H9 (cell line): Measurements from ENCODE around the gene TSNAXIP1. TPM values are rescaled to one million over a fixed set of nuclear protein-coding genes. Genes with fewer than 3 reads are reported as not detected.

Experiments used
- DNase-seq: peaks from one replicate; pipeline ENCODE4 v3.0.0-alpha.2; 2017
- H2AFZ ChIP-seq: one replicate; pipeline ENCODE4 v1.6.1; 2013; ENCODE audit warnings: mild to moderate bottlenecking, low read length, control low read depth, moderate library complexity
- H2AK5ac ChIP-seq: 2 replicates; pipeline ENCODE4 v1.6.1; 2013; ENCODE audit warnings: low read length, control low read depth, mixed read lengths; ENCODE audit not compliant: insufficient read length
- H2BK120ac ChIP-seq: one replicate; pipeline ENCODE4 v1.6.1; 2013; ENCODE audit warnings: low read depth, mild to moderate bottlenecking, low read length, control low read depth, inconsistent platforms; ENCODE audit not compliant: poor library complexity, severe bottlenecking
- H2BK12ac ChIP-seq: 2 replicates; pipeline ENCODE4 v1.6.1; 2013; ENCODE audit warnings: low read length, control low read depth, mixed read lengths, low read depth; ENCODE audit not compliant: insufficient read length
- H2BK15ac ChIP-seq: 2 replicates; pipeline ENCODE4 v1.6.1; 2013; ENCODE audit warnings: low read depth, low read length, control low read depth
- H2BK20ac ChIP-seq: one replicate; pipeline ENCODE4 v1.6.1; 2013; ENCODE audit warnings: low read depth, mild to moderate bottlenecking, low read length, control low read depth, inconsistent platforms; ENCODE audit not compliant: poor library complexity, severe bottlenecking
- H2BK5ac ChIP-seq: 2 replicates; pipeline ENCODE4 v1.6.1; 2013; ENCODE audit warnings: low read length, control low read depth, mixed read lengths; ENCODE audit not compliant: insufficient read length
- H3K14ac ChIP-seq: 2 replicates; pipeline ENCODE4 v1.6.1; 2013; ENCODE audit warnings: low read length, control low read depth; ENCODE audit not compliant: insufficient read depth
- H3K18ac ChIP-seq: 2 replicates; pipeline ENCODE4 v1.6.1; 2013; ENCODE audit warnings: low read depth, mild to moderate bottlenecking, mixed read lengths, low read length, control low read depth; ENCODE audit not compliant: insufficient read length
- H3K23ac ChIP-seq: 2 replicates; pipeline ENCODE4 v1.6.1; 2013; ENCODE audit warnings: low read length, control low read depth, mixed read lengths, low read depth; ENCODE audit not compliant: insufficient read length
- H3K23me2 ChIP-seq: 2 replicates; pipeline ENCODE4 v1.6.1; 2013; ENCODE audit warnings: low read depth, mild to moderate bottlenecking, mixed read lengths, low read length, control low read depth; ENCODE audit not compliant: insufficient read length, poor library complexity, severe bottlenecking
- H3K27ac ChIP-seq: 2 replicates; pipeline ENCODE4 v1.5.1; 2013; ENCODE audit warnings: low read length, control low read depth, mixed read lengths, low read depth; ENCODE audit not compliant: insufficient read length
- H3K27me3 ChIP-seq: 2 replicates; pipeline ENCODE4 v1.6.1; 2013; ENCODE audit warnings: low read length, control low read depth, inconsistent platforms; ENCODE audit not compliant: insufficient read depth
- H3K4ac ChIP-seq: 2 replicates; pipeline ENCODE4 v1.6.1; 2013; ENCODE audit warnings: low read depth, mild to moderate bottlenecking, control low read depth, inconsistent platforms, low read length, moderate library complexity
- H3K4me1 ChIP-seq: 2 replicates; pipeline ENCODE4 v1.6.1; 2013; ENCODE audit warnings: low read length, control low read depth, inconsistent platforms; ENCODE audit not compliant: insufficient read depth
- H3K4me2 ChIP-seq: 2 replicates; pipeline ENCODE4 v1.6.1; 2013; ENCODE audit warnings: low read length, control low read depth, mixed read lengths; ENCODE audit not compliant: insufficient read length, insufficient read depth
- H3K56ac ChIP-seq: 2 replicates; pipeline ENCODE4 v1.6.1; 2013; ENCODE audit warnings: low read depth, mild to moderate bottlenecking, mixed read lengths, low read length, control low read depth; ENCODE audit not compliant: insufficient read length
- H3K79me1 ChIP-seq: 2 replicates; pipeline ENCODE4 v1.6.1; 2013; ENCODE audit warnings: low read depth, mild to moderate bottlenecking, moderate library complexity, low read length, control low read depth, inconsistent platforms; ENCODE audit not compliant: insufficient read depth, poor library complexity, severe bottlenecking
- H3K79me2 ChIP-seq: 2 replicates; pipeline ENCODE4 v1.6.1; 2013; ENCODE audit warnings: low read length, control low read depth, inconsistent platforms; ENCODE audit not compliant: insufficient read depth
- H3K9ac ChIP-seq: 2 replicates; pipeline ENCODE4 v1.6.1; 2013; ENCODE audit warnings: low read length, control low read depth, mixed read lengths; ENCODE audit not compliant: insufficient read length; ENCODE audit errors: extremely low read depth
- H3K9me3 ChIP-seq: one replicate; pipeline ENCODE4 v1.6.1; 2013; ENCODE audit warnings: low read depth, low read length, inconsistent platforms; ENCODE audit not compliant: control insufficient read depth
- H3T11ph ChIP-seq: one replicate; pipeline ENCODE4 v1.6.1; 2013; ENCODE audit warnings: mild to moderate bottlenecking, low read length, control low read depth, inconsistent platforms
- H4K20me1 ChIP-seq: one replicate; pipeline ENCODE4 v1.6.1; 2013; ENCODE audit not compliant: control insufficient read depth, insufficient read length, insufficient read depth
- H4K5ac ChIP-seq: 2 replicates; pipeline ENCODE4 v1.6.1; 2013; ENCODE audit warnings: low read depth, mild to moderate bottlenecking, mixed read lengths, low read length, control low read depth; ENCODE audit not compliant: insufficient read length
- H4K8ac ChIP-seq: replicated peaks from 2 replicates; pipeline ENCODE4 v1.6.1; 2013; ENCODE audit warnings: low read length, control low read depth, mixed read lengths, low read depth; ENCODE audit not compliant: insufficient read length
- H4K91ac ChIP-seq: 2 replicates; pipeline ENCODE4 v1.6.1; 2013; ENCODE audit warnings: low read depth, mild to moderate bottlenecking, moderate library complexity, mixed read lengths, low read length, control low read depth; ENCODE audit not compliant: insufficient read length
- H3K27ac Mint-ChIP-seq, 3 experiments: 2 replicates in 2 of 3; 3 replicates in 1 of 3; pipeline ENCODE4 v1.8.0; 2020 to 2021; ENCODE audit warnings: mixed read lengths in 3 of 3, mild to moderate bottlenecking in 1 of 3, moderate library complexity in 1 of 3
- H3K27me3 Mint-ChIP-seq: 2 replicates; pipeline ENCODE4 v1.8.0; 2021; ENCODE audit warnings: low read depth, mild to moderate bottlenecking, moderate library complexity, mixed read lengths
- H3K36me3 Mint-ChIP-seq, 3 experiments: 2 replicates in 2 of 3; 3 replicates in 1 of 3; pipeline ENCODE4 v1.8.0; 2020 to 2021; ENCODE audit warnings: low read depth in 3 of 3, mixed read lengths in 3 of 3; ENCODE audit not compliant: insufficient read depth in 1 of 3
- H3K4me1 Mint-ChIP-seq, 2 experiments: 2 replicates each; pipeline ENCODE4 v1.8.0; 2020; ENCODE audit warnings: mixed read lengths in 2 of 2
- H3K4me3 Mint-ChIP-seq, 2 experiments: 2 replicates in 1 of 2; 3 replicates in 1 of 2; pipeline ENCODE4 v1.8.0; 2020 to 2021; ENCODE audit warnings: mild to moderate bottlenecking in 2 of 2, mixed read lengths in 2 of 2, moderate library complexity in 1 of 2
- H3K9me3 Mint-ChIP-seq, 2 experiments: 2 replicates in 1 of 2; 3 replicates in 1 of 2; pipeline ENCODE4 v1.8.0; 2020; ENCODE audit warnings: mild to moderate bottlenecking in 2 of 2, mixed read lengths in 2 of 2, moderate library complexity in 1 of 2
- WGBS: extraction: QIAGEN DNeasy Blood & Tissue Kit; methylation state at CpG from one replicate; pipeline ENCODE4 v1.1.7; 2013; ENCODE audit warnings: missing lambda C conversion rate, low lambda C conversion rate, mixed read lengths; ENCODE audit not compliant: insufficient read length; ENCODE audit errors: extremely low coverage; 5-methylcytosine and 5-hydroxymethylcytosine counted together
- total RNA-seq: library from RNA; stranded (reverse); gene quantifications from 2 replicates; pipeline ENCODE4 v1.2.1, GENCODE V29; 2021
- TF ChIP-seq, protein P1 (sequence below): fragments of 200-600 bp; sonication (generic); conservative IDR thresholded peaks from 3 replicates; pipeline ENCODE4 v1.8.0; 2021; ENCODE audit warnings: antibody characterized with exemption, mild to moderate bottlenecking

TSNAXIP1 gene
- total RNA-seq, 1 experiment from 2014 or later = 1.3 TPM

DNA sequence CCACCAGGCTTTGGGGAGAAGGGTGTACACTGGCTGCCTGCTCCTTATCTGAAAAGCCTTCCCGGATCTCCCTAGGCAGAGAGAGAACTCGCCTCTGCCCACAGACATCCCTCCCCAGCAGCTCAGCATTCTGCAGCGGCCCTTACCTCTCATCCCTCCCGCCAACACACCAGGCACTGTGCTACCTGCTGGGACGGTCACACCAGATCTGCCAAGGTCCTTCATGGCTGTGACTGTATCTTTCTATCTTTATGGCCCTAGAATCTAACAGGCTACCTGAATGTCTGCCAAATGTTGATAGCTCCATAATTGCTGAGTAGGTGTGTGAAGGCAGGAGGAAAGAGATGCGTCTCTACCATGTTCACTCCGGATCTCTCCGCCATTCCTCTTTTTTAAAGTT, 7.9 kb downstream of the TSNAXIP1 start:
- no peak overlapping the region for H3K18ac ChIP-seq
- no peaks in the 10 kb centered on the region; the same call in 1 of the 2 replicates for H3K27me3 ChIP-seq
- no peak overlapping the region for H2BK20ac ChIP-seq

More for the DNA sequence above, 7.9 kb downstream of the TSNAXIP1 start:
- Mint-ChIP-seq H3K27ac (no peak overlapping the region), H3K9me3 (no peaks in the 10 kb centered on the region; a peak in 1 of 5 replicates), H3K36me3 (no peaks in the 10 kb centered on the region), H3K4me3 (no peak overlapping the region), H3K27me3 (peaks cover 1% of the 10 kb centered on the region; the same call in 1 of the 2 replicates), H3K4me1 (peaks cover 2% of the 10 kb centered on the region in 2 experiments; a peak in 3 of 4 replicates)
- Histone ChIP-seq H3K23me2 (no peaks in the 10 kb centered on the region), H3K14ac (no peak overlapping the region; the same call in 1 of the 2 replicates), H2BK15ac (no peak overlapping the region), H3K56ac (no peak overlapping the region), H2BK5ac (no peak overlapping the region), H2BK12ac (no peak overlapping the region), H4K8ac (no peak overlapping the region), H3K9me3 (no peaks in the 10 kb centered on the region), H3K79me2 (no peaks in the 10 kb centered on the region), H3K4me1 (no peaks in the 10 kb centered on the region), H3K79me1 (no peaks in the 10 kb centered on the region), H4K5ac (no peak overlapping the region), H3T11ph (no peak overlapping the region), H3K9ac (no peak overlapping the region), H3K4ac (no peak overlapping the region), H3K23ac (no peak overlapping the region), H2AK5ac (no peak overlapping the region), H4K91ac (no peak overlapping the region), H3K4me2 (no peak overlapping the region), H2BK120ac (no peak overlapping the region), H3K27ac (no peak overlapping the region), H2AFZ (no peak overlapping the region), H4K20me1 (no peaks in the 10 kb centered on the region)
- WGBS = no CpG with 5 or more reads among the region's 8 CpGs
- TF ChIP-seq, protein P1, sequence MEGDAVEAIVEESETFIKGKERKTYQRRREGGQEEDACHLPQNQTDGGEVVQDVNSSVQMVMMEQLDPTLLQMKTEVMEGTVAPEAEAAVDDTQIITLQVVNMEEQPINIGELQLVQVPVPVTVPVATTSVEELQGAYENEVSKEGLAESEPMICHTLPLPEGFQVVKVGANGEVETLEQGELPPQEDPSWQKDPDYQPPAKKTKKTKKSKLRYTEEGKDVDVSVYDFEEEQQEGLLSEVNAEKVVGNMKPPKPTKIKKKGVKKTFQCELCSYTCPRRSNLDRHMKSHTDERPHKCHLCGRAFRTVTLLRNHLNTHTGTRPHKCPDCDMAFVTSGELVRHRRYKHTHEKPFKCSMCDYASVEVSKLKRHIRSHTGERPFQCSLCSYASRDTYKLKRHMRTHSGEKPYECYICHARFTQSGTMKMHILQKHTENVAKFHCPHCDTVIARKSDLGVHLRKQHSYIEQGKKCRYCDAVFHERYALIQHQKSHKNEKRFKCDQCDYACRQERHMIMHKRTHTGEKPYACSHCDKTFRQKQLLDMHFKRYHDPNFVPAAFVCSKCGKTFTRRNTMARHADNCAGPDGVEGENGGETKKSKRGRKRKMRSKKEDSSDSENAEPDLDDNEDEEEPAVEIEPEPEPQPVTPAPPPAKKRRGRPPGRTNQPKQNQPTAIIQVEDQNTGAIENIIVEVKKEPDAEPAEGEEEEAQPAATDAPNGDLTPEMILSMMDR = no peak
- DNase-seq = no peak
